DMS 273 (cell line): ENCODE results near the gene EHD1.

Experiments used
- DNase-seq: peaks from one replicate; lab custom pipeline; 2025; ENCODE audit not compliant: unreplicated experiment; lab: John Stamatoyannopoulos, UW

Gene EHD1

DNA sequence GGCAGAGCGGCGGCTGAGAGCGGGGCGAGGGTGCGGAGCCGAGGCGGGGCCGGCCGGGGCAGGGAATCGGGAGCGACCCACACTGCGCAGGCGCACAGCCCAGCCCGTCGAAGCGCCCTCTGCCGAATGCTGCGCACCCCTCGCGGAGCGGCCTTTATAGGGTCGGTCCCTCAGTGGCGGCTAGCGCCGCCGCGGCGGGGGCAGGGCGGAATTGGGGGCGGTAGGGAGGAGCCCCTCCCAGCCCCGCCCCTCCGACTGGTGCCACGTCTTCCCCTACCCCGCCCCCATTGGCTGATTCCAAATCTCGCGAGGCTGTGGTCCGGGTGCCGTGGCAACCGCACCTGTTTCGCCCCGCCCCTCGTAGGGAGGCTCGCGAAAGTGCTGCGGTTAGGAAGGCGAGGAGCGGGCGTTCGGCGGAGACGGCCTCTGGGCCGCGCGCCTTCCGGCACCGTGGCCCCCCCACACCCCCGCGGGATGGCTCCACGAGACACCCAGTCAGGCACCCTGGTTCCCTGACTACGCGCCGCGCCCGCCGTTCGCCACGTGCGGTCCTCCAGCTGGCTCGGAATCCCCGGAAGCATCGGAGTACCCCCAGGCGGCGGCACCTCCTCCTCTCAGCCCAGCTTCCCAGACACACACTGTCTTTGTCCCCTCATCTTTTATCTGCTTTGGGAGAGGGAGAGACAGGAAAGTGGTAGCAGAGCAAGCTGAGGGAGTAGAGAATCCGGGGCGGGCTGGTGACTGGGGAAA, at the start of gene EHD1:
Gene EHD1, minus strand, starts transcription at position 128 of the 750 bp plus-strand sequence. CDS start 157 bp downstream, outside the sequence.
- DNase-seq: peak; percentile 99

DNA sequence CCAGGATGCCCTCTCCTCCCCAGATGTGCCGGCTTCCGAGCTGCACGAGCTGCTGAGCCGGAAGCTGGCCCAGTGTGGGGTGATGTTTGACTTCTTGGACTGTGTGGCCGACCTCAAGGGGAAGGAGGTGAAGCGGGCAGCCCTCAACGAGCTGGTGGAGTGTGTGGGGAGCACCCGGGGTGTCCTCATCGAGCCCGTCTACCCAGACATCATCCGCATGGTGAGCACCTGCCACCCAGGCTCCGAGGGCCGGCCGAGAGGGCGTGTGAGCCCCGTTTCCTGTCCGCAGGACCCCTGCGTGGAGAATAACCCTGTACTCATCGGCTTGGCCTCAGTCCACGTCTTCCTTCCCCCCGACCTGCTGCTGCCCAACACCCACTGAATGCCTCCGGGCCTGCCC, 48.3 kb upstream of the EHD1 start:
- DNase-seq: no peak

DNA sequence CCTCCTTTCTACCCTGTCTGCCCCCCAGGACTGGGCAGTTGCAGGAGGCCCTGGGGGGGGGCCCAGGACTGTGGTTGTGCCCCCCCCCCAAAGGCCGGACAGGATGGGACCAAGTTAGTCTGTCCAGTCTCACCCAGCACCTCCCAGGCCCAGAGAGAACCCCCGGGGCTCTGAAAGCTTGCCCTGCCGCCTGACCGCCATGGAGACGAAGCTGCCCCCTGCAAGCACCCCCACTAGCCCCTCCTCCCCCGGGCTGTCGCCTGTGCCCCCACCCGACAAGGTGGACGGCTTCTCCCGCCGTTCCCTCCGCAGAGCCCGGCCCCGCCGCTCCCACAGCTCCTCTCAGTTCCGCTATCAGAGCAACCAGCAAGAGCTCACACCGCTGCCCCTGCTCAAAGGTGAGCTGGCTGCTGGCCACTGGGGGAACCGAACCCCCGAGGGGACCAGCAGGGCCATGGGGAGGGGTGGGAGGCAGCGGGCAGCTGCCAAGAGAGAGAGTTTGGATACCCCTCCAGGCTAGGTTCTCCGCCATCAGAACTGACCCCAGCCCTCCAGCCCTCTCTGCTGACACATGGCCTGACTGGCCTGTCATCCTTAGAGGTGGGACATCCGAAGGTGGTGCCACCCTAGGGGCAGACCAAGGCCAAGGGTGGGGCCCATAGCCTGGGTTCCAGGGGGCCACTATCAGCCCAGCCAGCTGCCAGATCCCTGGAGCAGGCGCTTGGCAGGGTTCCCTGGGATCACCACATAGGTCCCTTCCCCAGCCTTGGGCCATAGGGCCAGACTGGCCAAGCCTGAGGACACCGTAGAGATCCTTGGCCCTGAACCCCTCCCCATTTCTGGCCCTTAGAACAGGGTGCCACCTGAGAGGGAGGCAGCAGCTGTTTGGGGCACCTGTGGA, 47.4 kb upstream of the EHD1 start:
- DNase-seq: no peak

DNA sequence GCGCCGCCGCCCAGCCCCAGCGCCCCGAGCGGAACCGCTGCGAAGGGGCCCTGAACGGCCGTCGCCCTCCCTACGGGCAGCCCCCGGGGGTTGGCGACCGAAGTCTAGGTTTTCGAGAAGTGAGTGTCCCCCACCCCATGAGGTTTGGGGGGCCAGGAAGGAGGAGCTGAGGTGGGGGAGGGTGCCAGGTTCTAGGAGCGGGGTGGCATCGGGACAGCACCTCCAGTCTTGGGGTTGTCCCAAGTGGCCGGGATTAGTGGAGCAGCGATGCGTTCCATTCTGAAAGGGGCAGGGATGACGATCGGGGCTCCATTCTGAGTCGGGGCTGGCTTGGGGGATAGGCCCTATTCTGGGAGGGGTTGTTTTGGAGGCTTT, 46.5 kb upstream of the EHD1 start:
- peak; percentile 17 for DNase-seq

DNA sequence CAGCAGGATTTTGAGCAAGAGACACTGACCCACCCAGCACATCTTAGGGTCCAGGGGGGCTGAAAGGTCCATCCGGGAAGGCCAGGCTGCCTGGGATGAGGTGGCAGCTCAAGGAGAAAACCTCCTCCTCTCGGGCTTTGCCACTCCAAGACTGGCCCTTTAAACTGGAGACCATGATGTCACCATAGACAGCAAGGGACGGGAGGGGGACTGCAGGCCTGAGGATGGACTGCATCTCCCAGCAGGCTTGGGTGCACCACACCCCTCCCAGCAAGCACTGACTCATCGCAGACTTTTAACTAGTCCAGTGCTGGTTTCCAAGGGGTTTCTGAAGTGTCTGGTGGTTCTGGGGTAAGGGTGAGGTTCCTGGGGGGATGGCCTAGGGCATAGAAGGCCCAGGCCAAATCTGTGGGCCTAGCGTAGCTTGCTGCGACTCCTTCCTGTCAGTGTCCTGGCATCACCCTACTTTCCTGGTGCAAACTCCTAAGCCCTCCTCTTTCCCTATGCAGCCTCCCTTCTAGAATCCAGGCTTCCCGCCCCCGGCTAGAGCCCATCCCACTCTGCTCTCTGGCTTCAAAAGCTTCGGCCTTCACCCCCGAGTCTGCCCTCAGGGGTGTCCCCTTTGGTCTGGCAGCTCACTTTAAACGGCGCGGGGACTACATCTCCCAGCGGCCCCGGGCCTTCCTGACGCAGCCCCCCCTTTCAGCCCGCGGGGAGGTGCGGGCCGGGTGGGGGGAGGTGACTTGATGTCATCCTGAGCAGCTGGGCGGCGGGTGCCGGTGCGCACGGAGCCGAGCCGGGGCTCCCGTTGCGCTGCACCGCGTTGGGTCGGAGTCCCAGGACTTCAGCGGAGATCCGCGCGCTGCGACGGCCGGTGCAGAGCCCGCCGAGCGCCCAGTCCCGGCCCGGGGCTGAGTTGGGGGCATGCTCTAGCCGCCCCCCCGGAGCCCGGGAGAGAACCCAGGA, 45.8 kb upstream of the EHD1 start, which contains the start of gene PPP2R5B:
Gene PPP2R5B, plus strand, starts transcription at position 746 of the 966 bp plus-strand sequence. CDS start 1,046 bp downstream, outside the sequence.
- DNase-seq: peak; percentile 87

DNA sequence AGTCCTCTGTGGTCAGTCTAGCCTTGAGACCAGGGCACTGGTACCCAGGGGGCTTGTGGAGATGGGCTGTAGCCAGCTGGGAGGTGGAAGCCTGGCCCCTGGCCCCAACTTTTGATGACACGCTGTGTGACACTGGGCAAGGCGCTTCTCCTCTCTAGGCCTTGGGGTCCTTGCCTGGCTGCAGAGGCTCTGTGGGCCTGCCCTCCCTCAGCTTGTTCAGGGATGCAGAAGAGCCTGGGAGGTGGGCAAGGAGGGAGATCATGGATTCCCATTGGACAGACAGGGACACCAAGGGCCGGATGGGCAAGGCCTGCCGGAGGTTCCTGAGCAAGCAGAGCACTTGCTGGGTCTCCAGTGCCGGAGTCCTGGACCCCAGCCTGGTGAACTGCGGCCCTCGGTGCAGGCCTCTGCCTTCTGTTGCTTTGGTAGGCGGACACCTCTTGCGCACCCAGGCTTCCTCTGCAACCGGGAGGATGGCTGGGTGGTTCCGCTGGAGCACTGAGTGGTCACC, 44.8 kb upstream of the EHD1 start:
- DNase-seq: no peak

DNA sequence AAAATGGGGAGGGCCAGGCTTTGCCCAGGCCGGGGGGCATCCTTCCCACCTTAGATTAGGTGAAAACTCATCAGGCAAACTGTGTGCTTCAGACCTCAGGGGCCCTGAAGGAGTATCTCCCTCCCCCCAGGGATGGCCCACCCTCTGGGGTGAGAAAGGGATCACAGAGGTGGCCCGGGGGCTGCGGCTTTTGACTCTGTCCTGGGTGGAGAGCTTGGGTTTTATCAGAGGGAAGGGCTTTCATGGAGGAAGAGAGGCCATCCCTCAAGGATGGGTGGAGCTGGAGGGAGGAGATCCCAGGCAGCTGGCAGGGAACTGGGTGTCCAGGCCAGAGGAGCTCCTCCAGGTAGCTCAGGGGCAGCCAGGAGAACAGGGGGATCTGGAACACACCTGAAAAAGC, 43.0 kb upstream of the EHD1 start:
- DNase-seq: no peak

DNA sequence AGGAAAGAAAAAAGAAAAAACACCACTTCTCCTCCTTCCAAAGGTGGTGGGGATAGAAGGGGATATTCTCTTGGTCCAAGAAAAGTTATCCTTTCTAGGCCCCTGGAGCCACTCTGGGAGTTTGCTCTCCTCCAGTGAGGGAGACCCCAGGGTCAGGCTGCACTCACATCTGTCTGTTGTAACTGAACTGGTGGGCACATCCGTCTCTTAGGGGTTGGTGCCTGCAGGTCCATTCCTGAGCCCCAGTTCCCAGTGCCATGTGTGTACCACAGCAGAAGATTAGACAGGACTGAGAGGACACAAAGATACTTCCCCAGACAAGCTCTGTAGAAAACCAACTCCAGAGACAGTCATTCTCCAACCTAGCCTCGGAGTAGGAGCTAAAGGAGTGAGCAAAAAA, 41.7 kb upstream of the EHD1 start:
- no peak for DNase-seq

DNA sequence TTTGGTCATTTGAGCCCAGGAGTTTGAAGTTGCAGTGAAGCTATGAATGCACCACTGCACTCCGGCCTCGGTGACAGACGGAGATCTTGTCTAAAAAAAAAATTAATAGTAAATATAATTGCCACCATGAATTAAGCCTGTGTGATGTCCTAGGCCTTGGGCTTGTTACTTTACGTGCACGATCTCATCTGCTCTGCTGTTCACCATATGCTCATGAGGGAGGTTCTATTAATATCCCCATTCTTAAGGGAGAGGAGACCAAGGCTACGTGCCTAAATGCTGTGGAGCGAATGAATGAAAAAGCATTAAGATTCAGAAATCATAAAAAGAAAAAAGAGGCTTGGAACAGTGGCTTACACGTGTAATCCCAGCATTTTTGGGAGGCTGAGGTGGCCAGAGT, 41.2 kb upstream of the EHD1 start:
- peak; percentile 35 for DNase-seq

DNA sequence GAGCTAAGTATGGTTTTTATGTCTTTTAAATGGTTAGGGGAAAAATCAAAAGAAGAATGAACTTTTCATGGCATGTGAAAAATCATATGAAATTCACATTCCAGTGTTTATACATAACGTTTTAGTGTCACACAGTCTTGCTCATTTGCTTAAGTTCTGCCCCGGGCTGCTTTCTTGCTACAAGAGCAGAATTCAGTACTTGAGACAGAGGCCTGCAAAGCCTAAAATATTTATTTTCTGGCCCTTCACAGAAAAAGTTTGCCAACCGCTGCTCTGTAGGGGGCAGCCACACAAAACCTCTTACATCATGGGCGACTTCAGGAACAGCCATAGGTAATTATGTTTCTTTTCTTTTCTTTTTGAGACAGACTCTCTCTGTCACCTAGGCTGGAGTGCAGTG, 39.6 kb upstream of the EHD1 start:
- peak; percentile 40 for DNase-seq

DNA sequence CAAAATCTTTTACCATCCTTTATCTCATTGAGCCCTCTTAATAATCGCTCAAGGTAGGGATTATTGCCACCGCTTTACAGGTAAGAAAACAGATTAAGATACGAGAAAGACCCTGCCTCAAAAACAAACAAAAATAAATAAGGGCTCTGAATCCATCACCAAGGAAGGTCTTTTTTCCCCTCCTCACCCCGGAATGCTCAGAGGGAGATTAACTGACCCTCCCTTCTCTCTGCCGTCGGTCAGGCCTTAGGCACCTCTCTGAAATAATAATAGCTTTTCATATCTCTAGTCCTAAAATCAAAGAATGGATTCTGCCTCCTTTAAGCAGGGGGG, 39.2 kb upstream of the EHD1 start:
- no peak for DNase-seq

DNA sequence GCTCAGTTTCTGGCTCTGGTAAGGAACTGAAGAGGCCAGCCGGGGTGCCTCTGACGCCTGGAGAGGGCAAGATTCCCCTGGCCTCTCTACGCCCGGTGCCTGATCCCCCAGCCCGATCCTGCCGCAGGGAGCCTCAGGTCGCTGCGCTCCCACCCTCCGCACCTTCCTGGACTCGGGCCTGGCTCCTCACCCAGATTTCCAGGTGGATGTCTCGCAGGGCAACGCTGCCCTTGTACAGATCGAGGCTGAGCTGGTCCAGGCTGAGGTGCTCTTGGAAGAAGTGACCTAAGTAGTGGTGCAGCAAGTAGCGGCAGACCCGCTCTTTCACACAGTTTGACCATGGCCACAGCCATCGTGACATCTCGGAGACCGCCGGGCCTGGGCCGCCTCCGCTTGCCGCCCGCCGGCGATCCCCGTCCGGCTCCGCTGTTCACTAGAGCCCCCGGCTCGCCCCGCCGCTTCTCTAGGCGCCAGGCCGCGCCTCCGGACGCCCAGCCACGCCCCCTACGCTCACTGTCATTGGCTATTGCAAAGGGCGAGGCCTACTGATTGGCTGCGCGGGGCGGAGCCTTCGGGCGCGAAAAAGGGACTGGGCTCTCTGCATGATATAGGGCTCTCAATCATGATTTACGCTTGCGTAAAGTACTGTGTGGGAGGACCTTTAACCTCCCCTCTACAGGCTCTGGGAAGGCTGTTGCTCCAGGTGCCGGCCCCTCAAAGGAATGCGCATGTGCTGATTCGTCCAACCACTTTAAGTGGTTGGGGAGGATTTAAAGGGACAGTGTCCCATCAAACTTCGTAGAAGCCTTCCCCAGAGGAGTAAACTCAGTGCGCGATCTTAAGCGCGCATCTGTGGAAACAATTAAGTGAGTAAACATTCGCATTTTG, 38.6 kb upstream of the EHD1 start, which contains the start of gene ATG2A:
Gene ATG2A, minus strand, starts transcription at position 435 of the 888 bp plus-strand sequence. Its CDS starts 74 bp downstream, at position 361.
- DNase-seq: peak; percentile 99

DNA sequence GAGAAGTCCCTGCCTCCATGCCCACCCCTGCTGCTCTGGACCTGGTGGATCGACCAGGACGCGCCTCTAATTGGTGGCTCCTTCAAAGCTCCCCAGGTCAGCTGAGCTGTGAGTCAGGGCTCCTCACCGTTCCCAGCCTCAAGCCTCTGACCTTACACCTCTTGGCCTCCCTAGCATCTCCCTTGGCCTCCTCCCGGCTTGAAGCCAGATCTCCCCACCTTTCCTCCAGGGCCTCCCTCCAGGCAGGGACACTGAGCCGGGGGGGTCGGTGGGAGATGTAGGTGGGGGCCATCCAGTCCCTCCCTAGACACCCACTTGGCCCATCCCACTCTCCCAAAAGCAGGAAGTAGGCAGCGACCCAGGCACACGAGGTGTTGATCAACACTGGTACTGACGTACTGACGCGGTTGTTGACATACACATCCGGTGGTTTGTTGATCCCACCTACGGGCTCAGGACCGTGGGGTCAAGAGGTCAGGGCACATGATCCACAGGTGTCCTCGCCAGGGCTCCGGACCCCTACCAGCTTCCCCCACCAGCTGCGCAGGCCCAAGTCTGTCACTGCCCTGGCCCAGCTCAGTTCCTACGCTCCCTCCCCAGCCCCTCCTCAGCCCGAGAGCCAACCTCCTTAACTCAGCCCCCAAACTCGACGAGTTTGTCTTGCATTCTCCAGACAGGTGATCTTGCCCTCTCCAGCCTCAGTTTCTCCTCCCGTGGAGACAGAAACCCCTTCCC, 37.8 kb upstream of the EHD1 start:
- peak; percentile 49 for DNase-seq

DNA sequence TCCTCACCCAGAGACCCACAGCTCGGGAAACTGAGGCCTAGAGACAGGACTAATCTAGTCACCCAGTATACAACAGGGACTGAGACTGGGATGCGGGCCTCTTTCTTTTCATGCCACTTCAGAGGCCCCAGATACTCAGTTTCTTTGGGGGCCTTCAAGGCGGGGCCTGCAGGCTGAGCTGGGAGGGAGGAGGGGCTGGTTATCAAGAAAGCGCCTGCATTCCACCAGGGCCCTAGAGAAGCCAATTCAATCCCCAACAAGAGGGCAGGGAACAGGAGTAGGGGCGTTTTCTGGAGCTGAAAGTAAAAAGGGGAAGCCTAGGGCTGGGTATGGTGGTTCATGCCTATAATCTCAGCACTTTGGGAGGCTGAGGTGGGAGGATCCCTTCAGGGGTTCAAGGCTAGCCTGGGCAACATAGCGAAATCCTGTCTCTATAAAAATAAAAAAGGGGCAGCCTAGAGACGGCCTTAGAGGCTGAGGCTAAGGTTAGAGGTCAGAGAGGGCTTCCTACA, 37.0 kb upstream of the EHD1 start:
- DNase-seq: no peak

DNA sequence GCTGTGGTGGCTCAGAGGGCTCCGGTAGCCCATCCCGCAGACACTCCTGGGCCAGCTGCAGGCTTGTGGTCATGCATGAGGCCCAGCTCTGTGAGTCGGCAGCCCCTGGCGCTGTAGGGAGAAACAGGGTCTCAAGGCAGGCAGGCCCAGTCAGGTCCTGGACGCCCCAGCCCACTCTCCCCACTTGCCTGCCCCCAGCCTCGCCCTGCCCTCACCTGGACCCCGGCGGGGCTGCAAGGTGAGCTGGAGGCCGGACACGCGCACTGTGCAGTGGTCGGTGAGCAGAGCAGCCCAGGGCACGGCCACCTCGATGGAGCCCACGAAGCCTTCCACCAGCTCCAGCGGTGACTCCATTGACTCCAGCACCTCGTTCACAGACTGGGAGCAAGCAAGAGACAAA, 35.7 kb upstream of the EHD1 start:
- no peak for DNase-seq

DNA sequence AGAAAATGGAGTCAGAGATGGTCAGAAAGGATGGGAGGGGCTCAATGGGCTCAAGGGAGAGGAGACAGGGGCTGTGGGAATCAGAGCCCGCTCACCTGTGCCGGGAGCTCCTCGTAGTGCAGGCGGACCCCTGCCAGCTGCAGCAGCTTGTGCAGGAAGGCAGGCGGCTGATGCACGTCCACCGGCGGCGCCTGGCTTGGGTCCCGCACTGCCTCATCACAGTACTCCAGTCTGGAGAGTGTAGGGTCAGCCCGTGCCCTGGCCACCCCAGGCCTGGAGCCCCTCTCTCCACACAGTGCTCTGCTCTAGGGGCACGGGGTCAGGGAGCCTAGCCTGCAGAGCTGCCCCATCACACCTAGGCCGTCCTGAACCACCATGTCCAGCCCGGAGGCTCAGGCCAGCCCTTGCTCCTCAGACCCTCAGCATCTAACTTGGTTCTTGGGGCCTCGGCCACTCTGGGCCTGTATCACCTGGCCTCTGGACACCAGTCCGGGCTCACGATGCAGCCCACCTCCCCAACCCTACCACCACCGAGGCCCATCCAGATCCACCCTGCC, 34.8 kb upstream of the EHD1 start:
- DNase-seq: no peak

DNA sequence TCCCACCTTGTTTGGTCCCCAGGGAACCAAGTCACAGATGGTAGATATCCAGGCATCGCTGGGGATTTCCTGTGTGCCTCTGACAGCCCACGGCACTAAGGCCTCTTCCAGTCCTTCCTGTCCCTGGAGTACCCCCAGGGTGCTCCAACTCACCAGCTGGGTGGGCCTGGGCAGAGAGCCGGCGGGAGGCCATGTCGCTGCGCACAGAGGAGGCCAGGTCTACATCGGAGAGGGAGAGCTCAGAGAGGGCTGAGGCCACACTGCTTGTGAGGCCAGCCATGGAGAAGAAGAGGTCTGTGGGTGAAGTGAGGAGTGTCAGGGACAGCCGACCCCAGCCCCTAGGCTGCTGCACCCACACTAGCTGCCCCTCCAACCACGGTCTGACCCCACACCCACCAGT, 33.3 kb upstream of the EHD1 start:
- DNase-seq: no peak

DNA sequence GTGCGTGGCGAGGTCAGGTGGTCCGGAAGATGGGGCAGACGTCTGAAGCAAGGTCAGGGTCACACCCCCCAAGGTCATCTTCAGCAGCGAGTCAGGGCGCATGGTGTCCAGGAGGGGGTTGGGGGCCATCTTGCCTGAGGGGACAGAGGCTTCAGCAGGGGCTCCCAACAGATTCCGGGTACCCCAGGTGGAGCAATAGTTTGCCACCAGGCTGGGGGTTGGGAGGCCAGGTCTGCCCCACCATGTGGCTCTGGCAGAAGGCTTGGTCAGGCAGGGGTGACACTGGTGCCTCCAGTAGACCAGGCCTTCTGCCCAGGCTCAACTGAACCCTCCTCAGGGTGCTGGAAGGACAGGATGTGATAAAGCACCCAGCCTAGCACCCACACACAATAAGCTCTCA, 32.7 kb upstream of the EHD1 start:
- DNase-seq: no peak
